KG1 (cell line): ENCODE results near the gene GPR27.

Experiments used
- DNase-seq: peaks from one replicate; lab custom pipeline; 2025; lab: John Stamatoyannopoulos, UW

Gene GPR27, protein sequence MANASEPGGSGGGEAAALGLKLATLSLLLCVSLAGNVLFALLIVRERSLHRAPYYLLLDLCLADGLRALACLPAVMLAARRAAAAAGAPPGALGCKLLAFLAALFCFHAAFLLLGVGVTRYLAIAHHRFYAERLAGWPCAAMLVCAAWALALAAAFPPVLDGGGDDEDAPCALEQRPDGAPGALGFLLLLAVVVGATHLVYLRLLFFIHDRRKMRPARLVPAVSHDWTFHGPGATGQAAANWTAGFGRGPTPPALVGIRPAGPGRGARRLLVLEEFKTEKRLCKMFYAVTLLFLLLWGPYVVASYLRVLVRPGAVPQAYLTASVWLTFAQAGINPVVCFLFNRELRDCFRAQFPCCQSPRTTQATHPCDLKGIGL

DNA sequence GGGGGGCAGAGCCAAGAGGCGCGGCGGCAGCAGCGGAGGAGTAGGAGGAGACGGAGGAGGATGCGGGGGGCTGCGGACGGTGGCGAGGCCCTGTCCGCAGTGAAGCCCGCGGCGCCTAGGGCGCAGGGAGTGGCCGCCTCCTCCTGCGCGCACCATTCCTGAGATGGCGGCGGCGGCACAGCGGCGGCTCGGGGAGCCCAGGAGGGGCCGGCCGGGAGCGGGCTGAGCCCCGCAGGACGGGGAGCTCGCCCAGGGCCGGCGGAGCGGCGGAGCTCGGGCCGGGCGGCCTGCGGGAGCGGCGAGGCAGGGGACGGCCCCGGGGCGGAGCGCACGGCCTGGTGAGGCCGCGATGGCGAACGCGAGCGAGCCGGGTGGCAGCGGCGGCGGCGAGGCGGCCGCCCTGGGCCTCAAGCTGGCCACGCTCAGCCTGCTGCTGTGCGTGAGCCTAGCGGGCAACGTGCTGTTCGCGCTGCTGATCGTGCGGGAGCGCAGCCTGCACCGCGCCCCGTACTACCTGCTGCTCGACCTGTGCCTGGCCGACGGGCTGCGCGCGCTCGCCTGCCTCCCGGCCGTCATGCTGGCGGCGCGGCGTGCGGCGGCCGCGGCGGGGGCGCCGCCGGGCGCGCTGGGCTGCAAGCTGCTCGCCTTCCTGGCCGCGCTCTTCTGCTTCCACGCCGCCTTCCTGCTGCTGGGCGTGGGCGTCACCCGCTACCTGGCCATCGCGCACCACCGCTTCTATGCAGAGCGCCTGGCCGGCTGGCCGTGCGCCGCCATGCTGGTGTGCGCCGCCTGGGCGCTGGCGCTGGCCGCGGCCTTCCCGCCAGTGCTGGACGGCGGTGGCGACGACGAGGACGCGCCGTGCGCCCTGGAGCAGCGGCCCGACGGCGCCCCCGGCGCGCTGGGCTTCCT lies at the start of gene GPR27:
Gene GPR27 (plus strand): TSS at position 155 of the 909 bp plus-strand sequence. CDS start 195 bp downstream, at position 350.
- DNase-seq: no peak

DNA sequence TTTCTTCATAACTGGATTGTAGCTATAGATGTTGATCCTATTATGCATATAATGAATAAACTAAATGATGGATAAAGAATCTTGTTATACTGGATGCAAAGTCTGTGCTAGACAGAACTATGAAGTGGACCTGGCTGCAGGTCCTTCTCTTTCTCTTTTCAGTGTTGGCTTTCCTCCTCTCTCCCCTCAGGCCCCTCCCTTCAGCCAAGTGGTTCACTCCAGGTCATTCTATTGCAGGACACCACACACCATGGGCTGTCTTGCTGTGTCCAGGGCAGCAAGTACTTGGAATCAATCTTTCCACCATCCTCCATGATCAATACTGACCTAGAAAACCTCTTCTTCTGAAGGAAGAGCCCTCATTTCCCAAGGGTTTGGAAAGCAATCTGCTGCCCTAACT lies 48.7 kb upstream of the GPR27 start:
- DNase-seq: no peak

DNA sequence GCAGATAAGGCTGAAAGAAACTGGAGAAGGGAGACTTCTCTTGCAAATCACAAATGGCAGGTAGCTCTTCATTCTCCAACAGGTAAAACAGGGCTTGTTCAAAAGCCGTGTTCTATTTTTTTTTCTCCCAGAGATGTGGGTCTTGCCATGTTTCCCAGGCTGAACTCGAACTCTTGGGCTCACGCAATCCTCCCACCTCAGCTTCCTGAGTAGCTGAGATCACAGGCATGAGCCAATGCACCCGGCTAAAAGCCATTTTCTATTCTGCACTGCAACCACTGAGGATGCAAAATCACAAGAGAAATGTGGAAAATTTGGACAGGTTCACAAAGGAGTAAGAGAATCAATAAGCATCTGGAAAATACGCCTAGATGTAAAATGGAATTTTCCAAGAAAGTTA lies 48.0 kb upstream of the GPR27 start:
- DNase-seq: no peak

DNA sequence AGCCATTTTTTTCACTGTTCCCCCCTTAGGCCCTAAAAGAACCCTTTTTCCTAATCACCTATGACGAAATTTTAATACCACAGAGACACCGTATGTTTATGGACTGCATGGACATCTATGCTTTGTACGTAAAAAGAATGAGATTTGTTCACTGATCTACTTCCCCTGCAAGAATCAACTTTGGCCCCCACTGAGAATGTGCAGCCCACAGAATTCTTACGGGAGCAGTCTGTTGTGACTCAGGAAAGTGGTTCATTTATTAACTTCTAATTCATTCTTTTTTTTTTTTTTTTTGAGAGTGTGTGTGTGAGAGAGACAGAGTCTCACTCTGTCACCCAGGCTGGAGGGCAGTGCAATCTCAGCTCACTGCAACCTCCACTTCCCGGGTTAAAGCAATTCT lies 46.1 kb upstream of the GPR27 start:
- DNase-seq: no peak

DNA sequence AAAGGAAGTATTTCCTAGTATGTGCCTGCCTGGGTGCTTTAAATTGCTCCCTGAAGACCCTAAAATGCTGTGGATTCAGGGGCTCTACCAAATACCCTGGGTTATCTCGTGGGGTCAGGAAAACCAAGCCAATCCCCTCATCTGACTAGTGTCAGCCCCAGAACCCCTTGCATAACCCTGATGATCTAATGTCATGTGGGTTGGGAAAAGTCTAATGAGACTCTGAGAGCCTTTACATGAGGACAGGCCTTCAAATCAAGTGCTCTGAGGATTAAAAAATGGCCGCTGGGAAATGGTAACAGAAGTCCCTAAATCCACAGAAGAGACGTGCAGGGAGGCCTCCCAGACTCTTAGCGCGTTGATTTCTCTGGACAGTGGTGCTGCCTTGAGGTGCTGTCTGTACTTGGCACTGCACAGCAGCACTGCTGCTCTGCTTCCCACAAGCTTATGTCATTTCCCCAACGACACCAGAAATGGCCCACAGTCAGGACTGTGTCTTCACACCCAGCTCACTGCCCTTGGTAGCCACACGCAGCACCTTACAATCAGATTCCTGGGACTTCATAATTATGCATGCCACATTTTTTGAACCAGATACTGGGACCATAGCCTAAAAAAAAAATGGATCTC lies 45.1 kb upstream of the GPR27 start:
- DNase-seq: no peak

DNA sequence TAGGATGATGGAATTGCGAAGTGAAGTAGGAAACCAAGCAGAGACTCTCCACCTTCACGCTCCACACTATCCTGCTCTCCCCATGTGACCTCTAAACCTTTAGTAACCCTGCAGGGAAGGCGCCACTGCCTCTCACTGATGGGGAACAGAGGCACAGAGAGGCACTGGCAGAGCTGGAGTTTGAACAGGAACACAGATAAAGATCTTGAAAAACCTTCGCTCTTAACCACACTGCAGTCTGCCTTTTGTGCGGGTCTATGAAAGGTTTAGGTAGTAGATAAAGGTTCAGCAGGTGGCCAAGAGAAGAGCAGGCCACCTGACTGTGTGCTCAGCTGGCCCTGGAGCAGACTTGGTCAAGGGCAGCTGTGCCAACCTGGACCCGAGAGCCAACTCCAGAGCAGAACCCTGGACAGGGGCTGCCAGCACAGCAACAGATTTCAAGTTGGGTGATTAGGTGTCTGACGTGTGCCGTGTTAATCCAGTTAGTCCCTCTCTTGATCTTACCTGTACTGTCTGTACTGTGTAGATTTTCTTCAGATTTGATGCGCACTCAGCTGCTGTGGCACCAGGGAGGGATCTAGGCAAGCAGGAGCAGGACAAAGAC lies 43.6 kb upstream of the GPR27 start:
- no peak for DNase-seq

DNA sequence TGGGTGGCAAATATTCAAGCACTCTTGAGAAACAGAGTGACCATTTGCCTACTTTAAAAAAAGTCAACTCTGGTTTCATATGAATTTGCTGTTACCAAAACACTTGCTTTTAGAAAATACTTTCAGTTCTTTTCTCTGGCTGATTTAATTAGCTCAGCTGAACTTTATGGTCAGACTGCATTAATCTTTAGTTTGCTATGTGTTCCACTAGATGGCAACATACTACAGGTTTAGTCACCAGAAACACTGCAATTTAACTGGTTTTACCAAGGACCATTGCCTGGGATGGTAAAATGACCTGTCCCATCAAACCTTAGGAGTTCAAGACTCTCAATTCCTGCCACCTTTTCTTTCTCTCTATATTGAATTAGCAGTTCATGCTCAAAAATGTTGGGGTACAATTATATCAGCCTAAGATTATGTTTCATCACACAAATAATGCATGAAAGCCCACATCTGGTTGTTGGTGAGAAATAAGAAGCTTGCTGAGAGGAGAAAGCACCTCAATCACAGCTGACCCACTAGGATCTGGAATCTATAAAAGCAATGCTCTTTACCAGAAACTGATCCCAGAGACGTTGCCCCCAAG lies 42.7 kb upstream of the GPR27 start:
- DNase-seq: no peak

DNA sequence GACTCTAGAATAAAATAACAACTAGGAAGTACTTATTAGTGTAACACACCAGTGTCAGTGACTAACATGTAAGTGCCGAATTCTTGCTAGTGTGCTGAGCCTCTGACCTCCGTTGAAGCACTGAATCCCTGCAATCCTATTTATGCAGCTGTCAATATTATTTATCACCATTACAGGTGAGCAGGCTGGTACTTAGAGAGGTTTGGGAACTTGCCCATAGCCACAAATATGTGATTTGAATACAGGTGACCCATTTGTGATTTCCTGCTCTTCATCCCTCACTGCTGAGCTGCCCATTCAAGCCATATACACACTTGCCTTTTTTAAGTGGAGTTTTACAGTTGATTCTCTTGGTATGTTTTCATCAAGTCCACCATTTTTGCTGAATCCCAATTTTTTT lies 40.6 kb upstream of the GPR27 start:
- no peak for DNase-seq

DNA sequence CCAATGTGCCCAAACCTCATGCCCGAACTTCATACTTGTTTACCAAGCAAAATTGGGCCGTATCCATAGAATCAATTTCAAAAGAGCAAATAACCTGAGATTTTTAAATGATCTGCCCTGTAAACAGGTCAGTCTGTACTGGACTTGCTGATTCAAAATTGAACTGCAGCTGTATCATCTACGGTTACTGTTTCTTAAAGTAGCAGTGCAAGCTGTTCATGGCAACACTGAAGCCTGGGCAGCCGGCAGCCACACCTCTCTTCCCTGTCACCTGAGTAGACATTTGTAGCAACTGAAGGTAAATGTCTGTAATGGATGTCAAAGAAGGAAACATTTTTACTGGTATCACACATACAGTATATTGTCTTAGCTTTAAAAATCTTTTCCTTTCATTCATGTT lies 39.1 kb upstream of the GPR27 start:
- DNase-seq: no peak

DNA sequence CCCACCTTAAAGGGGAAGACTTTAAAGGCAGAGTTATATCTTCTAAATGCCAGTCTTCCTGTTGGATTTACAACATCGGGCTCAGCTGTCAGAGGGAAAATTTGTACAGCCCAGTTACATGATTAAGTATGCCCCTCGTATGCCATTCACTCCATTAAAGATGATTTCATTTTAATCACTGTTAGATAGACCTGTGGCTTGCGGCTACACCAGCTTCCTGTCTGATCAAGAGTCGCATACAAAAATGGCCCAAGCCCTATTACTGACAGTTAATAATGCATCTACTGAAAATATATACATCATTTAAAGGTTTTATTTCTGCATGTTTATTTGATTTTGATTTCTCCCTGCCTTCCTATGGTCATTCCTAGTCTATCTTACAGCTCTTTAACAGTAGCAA lies 35.6 kb upstream of the GPR27 start:
- DNase-seq: no peak

DNA sequence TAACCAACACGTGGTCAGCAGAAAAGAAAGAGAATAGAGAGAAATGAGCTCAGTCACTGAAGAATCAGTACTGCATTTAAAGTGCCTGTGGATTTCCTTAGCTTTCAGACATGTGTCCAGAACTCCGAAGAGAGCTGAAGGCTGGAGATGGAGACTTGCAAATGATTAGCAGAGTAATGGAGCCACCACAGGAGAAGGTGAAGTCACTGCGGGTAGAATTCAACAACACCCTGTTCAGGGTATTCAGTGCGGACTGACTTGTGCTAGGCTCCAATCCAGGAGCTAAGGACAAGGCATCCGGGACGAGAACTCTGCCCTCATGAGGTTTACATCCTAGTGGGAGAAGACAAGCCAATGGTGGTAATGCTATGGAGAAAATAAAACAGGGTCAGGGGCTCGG lies 32.7 kb upstream of the GPR27 start:
- no peak for DNase-seq

DNA sequence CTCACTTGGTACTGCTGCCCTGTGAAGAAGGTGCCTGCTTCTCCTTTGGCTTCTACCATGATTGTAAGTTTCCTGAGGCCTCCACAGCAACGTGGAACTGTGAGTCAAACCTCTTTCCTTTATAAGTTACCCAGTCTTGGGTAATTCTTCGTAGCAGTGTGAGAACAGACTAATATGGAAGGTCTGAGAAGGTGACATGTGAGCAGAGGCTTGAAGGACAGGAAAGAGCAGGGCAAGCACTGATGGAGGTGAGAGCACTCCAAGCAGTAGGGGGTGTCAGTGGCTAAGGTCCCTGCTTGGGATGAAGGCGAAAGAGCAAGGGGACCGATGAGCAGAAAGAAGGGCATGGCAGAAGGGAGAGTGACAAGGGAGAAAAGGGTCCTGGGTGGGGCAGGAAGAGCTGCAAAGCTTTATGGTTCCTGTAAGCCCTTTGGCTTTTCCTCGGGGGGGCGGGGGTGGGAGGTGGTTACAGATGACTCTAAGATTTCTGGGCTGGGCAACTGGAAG lies 32.0 kb upstream of the GPR27 start:
- DNase-seq: no peak

DNA sequence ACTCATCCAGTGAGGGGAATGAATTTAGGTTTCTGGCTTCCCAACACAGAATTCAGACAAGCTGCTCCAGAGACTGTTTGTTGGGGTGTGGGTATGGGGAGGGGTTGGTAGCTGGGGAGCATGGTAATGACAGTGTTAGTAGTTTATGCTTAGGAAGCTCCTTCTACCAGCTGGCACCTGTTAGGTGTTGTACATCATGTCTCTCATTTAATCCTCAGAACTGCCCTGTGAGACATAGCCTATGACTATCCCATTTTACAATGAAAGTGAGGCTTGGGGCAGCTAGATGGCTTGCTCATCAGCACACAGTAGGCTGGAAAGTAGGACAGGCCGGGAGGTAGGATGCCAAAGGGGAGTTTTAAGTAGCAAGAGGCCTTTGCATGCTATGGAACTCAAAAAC lies 31.0 kb upstream of the GPR27 start:
- DNase-seq: no peak

DNA sequence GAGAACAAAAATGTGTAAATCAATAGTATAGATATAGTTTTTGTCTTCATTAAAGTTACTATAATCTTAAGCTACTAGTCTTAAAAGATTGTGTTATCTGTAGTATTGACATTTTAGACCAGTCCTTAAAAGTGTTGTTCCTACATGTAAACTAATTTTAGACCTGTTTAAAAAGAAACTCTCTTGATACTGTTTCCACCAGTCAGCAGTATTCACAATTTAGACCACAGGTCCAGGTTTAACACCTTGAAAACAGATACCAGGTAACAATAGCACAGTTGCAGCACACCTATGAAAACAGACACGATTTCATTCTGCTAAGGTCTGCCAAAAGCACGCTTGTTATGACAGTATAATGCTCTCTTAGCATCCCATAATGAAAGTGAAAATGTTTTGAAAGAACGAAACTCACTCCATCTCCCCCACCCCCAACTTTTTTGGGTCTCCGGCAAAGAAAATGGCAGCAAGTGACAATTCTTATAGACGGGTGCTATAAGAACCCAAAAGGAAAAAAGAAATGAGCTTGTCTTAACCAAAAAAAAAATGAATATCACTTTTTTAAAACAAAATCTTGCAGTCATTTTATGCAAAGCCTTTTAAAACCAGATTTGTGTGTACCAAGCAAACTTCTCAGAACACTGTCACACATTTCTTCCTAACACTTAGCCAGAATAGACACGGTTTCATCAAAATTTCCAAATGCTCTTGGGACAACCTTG lies 30.0 kb upstream of the GPR27 start:
- no peak for DNase-seq

DNA sequence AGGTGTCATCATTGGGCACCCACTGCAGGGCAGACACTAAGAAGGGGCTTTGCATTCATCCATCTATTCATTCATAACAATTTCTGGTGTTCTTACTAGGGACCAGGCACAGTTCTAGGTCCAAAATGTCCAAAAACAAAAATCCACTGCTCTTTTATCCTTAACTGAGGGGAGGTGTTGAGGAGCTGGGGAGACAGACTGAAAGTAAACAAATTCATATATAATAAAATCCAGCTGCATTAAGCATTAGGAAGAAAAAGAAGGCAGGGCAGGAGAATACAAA lies 29.5 kb upstream of the GPR27 start:
- DNase-seq: no peak

DNA sequence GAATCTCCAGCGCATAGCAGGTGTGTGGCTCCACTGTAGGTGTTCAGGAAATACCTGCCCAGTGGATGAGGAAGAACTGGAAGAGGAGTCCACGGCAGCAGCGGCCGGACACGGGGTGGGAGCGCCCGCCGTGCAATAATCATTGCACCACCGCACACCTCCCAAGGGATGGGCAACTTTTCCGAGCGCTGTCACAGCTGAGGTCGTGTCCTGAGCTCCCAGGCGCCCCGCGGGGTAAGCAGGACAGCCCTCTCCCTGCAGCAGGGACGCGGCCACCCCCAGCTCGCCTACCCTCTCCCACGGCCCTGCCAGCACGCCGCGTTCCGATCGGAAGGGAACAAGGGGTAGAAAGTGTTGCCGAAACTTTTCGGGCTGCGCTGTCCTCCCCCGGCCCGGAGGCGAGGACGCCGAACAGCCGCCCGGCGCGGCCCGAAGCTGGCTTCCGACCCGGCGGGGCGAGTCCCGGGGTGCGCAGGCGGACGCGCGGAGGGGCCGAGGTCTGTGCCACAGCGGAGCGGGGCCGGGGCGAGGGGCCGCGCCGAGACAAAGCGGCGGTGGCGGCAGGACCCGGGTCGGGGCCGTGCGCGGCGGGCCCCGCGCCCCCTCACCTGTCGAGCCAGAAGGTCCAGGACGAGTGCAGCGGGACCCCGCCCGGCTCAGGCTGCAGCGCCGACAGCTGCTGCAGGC lies 28.9 kb upstream of the GPR27 start:
- no peak for DNase-seq

DNA sequence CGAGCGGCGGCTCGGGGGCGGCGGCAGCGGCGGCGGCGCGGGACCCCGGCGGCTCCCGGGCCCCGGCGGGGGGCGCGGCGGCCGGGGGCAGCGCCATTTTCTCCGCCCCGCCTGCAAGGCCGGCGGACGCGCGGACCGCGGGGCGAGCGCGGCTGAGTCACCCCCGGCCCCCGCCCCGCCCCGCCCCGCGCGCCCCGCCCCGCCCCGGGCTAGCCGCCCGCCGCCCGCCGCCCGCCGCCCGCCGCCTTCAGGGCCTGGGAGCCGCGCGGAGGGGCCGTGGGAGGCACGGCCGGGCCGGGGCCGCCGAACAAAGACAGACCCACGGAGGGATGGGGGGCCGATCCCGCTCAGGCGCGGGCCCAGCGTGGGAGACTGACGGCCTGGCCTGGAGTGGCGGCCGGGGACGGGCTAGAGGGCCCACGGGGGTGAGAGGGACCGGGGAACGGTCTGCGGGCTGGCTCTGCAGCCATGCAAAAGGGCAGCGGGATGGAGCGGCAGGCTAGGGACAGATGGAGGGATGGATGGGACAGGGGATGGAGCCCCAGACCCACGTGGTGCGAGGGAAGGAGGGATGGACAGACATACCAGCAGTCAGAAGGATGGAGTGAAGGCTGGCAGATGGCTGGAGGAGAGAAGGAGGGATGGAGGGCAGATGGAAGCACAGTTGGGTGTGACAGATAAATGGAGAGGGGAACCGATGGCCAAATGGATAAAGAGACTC lies 28.2 kb upstream of the GPR27 start, which contains the start of gene EIF4E3:
Gene EIF4E3 (minus strand): TSS at position 132 of the 721 bp plus-strand sequence. CDS start 35 bp downstream, at position 97.
- no peak for DNase-seq

DNA sequence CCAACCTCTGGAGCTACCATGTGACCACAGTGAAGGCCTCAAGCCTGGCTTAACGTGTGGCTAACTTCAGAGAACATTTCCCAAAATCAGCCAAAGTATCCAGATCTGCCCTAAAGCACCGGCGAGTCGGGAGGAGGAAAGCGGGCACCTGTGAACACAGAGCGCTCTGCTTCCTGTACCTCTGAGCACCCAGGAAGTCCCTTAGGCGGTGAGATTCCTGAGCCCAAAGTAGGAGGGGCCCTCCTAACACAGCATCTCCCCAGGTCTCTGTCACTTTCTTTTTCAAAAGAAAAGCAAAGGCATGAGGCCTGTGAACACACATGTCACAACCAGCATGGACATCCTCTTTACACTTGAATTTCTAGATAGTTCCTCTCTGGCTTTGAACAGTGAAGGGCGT lies 27.5 kb upstream of the GPR27 start:
- no peak for DNase-seq

DNA sequence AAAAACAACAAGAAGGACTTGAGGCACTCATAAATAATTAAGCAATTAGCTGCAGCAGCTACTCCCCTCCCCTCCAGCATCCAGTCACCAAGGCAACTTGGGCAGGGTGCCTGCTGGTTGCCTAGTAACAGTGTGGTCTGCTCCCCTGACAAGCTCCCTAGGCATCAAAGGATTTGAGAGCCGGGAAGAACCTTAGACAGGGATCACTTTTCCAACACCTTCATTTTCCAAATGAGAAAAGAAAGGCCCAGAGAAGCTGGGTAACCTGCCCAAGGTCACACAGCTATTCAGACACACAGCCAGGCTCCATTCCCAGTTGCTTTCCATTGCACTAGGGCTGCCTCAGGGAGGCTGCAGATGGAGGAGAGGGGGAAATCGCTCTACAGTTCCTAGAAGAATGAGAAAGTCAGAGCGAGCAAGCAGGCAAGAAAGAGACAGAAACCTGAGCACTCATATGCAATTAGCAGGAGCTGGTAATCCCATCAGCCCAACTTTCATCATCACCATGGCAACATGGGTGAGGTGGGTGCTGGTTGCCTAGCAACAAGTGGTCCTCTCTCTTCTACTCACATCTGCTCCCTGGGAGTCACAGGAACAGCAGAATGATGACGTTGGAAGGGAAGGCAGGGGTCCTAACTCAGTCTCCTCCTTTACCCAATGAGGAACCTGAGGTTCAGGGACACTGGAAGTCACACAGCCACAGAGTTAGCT lies 24.9 kb upstream of the GPR27 start:
- DNase-seq: no peak
